Measurements from ENCODE around the gene PRKD2.
A peak's percentile ranks its signal among the peaks of the same experiment; 100 is the strongest.

- TF ChIP-seq TCF7L2 (IDR thresholded peaks at IDR 0.05; ENCODE audit: borderline replicate concordance, low read depth, low read length) (no peak), EGR2 (tag by site-specific recombination; IDR thresholded peaks at IDR 0.05; ENCODE audit: low read depth) (no peak), CTCF (tag by site-specific recombination; IDR thresholded peaks at IDR 0.05) (peak; percentile 91)
Observed at GRCh38 chr19:46704379-46705076, 12.4 kb downstream of the PRKD2 start.
